GM21576 (cell line): ENCODE measurements around the gene PIP4P1.
"Not testable (repeated sequence)": the region's sequence is repeated elsewhere in the genome, so short reads cannot be mapped to it uniquely, and the experiment has no call there.

Source experiments
- ATAC-seq: cut with Tn5 transposase; IDR thresholded peaks from one replicate; pipeline ENCODE4 v1.9.1; 2021; ENCODE audit warnings: mild to moderate bottlenecking, moderate library complexity; ENCODE audit not compliant: unreplicated experiment

PIP4P1 gene

DNA sequence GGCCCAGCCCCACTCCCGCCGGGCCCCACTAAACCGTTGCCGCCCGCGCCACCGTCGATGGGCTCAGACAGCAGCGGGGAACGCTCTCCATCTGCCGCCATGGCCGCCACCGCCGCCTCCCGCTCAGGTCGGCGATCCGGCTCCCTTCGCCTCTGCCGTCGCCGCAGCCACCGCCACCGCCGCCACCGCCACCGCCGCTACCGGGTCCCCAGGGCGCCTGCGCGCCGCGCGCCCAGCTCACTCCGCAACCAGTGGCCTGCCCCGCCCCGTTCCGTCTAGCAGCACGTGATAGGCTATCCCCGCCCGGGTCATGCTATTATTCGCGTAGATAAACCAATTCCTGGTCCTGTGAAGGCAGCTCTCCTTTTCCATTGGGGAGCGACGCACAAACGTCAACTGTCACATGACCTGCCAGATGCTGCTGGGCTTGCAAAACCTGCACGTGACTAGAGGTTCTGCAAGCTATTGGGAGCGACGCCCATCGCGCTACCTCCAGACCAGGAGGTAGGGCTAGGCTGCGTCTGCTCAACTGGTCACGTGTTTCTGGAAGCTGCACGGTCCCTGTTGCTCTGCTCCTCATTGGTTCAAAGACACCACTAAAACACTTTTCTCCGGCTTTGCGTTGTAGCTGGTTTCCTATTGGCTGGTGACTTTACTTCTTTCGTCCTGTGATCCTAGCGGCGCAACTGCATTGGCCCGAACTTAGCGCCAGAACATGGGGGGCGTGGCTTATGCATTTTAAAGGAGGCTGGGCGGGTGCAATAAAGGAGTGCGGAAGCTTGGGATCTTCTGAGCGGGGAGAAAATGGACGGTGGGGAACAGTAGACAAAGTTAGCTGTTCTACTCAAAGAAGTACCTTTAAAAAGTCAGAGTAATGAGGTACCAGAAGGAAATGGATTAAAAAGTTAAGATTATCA lies at the start of gene PIP4P1:
PIP4P1 (minus strand) TSS at position 210 of the 917 bp plus-strand sequence; CDS start at position 101, 109 bp downstream.
- peak; percentile 88 for ATAC-seq

DNA sequence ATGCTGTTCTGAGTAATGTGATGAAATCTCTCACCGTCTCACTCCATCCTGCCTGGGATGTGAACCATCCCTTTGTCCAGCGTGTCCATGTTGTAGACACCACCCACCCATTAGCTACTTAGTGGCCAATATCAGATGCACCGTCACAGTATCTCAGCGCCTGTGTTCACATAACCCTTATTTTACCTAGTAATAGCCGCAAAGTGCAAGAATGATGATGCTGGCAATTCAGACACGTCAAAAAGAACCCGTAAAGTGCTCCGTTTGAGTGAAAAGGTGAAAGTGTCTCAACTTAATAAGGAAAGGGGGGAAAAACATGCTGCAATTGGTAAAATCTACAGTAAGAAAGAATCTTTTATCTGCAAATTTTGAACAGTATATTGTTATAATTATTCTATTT lies 47.1 kb upstream of the PIP4P1 start:
- no peak for ATAC-seq

DNA sequence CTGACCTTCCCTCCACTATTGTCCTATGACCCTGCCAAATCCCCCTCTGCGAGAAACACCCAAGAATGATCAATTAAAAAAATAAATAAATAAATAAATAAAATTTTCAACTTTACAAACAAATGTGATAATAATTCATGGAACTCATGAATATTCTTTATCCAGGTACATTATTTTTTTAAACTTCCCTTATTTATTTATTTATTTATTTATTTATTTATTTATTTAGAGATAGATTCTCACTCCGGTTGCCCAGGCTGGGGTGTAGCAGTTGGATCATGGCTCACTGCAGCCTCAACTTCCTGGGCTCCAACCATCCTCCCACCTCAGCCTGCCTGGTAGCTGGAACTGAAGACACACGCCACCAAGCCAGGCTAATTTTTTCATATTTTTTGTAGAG lies 46.3 kb upstream of the PIP4P1 start:
- ATAC-seq: not testable (repeated sequence)

DNA sequence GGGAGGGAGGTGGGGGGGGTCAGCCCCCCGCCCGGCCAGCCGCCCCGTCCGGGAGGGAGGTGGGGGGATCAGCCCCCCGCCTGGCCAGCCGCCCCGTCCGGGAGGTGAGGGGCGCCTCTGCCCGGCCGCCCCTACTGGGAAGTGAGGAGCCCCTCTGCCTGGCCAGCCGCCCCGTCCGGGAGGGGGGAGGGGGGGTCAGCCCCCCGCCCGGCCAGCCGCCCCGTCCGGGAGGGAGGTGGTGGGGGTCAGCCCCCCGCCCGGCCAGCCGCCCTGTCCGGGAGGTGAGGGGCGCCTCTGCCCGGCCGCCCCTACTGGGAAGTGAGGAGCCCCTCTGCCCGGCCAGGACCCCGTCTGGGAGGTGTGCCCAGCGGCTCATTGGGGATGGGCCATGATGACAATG lies 45.5 kb upstream of the PIP4P1 start:
- not testable (repeated sequence) for ATAC-seq

DNA sequence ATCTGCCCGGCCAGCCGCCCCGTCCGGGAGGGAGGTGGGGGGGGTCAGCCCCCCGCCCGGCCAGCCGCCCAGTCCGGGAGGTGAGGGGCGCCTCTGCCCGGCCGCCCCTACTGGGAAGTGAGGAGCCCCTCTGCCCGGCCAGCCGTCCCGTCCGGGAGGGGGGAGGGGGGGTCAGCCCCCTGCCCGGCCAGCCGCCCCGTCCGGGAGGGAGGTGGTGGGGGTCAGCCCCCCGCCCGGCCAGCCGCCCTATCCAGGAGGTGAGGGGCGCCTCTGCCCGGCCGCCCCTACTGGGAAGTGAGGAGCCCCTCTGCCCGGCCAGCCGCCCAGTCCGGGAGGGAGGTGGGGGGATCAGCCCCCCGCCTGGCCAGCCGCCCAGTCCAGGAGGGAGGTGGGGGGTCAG lies 45.0 kb upstream of the PIP4P1 start:
- ATAC-seq: not testable (repeated sequence)

DNA sequence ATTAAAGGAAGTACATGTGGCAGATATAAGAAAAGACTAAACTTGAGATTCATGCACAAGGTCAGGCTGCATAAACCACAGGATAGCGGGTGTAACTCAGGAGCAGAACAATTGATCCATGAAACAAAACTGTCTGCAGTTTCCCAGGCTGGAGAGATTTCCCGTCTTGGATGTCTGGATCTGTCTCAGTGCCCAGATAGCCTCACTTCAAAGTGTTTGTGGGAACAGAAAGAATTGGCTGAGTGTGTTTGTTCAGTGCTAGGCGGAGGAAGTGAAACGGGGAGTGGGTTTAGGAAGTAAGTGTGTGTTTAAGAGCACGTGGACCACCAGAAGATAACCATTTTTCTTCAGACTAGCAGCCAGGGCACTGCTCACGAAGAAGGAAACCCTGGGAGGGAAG lies 42.7 kb upstream of the PIP4P1 start:
- no peak for ATAC-seq

DNA sequence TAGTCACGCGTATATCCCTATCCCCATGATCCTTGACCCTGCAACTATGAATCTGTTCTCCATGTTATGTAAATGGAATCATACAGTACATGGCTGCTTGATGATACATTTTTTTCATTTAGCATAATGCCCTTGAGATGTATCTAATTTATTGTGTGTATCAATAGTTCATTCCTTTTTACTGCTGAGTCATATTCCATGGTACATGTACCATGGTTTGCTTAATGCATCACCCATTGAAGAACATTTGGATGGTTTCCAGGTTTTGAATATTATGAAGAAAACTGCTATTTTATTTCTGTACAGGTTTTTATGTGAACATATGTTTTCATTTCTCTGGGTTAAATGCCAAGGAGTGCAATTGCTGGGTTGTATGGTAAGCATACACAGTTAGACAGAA lies 40.1 kb upstream of the PIP4P1 start:
- ATAC-seq: no peak

DNA sequence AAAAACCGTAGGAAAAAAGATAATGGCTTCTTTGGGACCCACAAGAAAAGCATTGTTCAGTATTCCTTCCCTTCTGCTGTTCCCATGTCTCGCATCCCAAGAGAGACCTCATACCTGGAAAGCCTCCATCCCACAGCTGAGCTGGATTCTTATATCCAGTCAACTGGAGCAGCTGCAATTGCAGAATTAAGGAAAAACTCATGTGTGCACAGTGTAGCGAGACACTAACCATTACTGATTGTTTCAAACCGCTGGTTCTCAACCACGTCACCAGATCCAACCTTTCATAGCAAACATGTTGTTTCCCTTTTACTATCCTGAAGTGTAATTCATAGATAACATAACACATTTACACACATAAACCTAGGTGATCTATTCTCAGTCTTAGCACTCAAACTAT lies 38.6 kb upstream of the PIP4P1 start:
- ATAC-seq: no peak

DNA sequence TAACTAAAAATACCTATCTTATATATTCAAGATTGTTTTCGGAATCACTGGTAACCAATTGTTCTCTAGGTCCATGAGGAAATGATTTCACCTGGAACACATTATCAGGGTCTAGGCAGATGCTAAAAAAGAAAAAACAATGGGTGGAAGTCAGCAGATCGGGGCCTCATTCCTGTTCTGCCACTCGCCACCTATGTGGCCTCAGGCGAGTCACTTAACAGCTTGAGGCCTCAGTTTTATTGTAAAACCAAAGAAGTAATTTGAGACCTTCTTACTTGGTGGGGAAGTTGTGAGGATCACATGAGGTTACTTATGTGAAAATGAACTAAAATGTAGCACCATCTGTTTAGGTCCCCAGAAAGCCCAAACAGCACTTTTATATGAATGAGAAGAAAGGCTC lies 37.9 kb upstream of the PIP4P1 start:
- ATAC-seq: no peak

DNA sequence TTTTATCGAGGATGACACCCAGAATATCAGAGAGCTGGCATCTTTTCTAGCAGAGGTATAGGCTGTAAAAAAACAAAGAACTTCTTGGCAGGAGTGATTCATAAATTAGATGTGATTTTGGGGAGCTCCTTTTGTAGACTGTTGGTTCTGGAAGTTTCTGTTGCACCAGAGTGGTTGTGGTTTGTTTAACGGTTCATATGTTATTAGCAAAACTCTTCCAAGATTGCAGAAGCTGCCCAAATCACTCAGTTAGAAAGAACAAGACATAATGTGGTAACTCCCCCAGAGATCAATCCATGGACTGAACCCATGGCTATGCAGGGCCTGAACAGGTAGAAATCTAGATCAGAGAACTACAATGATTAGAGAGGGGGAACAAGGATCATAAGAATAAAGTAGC lies 37.4 kb upstream of the PIP4P1 start:
- no peak for ATAC-seq

DNA sequence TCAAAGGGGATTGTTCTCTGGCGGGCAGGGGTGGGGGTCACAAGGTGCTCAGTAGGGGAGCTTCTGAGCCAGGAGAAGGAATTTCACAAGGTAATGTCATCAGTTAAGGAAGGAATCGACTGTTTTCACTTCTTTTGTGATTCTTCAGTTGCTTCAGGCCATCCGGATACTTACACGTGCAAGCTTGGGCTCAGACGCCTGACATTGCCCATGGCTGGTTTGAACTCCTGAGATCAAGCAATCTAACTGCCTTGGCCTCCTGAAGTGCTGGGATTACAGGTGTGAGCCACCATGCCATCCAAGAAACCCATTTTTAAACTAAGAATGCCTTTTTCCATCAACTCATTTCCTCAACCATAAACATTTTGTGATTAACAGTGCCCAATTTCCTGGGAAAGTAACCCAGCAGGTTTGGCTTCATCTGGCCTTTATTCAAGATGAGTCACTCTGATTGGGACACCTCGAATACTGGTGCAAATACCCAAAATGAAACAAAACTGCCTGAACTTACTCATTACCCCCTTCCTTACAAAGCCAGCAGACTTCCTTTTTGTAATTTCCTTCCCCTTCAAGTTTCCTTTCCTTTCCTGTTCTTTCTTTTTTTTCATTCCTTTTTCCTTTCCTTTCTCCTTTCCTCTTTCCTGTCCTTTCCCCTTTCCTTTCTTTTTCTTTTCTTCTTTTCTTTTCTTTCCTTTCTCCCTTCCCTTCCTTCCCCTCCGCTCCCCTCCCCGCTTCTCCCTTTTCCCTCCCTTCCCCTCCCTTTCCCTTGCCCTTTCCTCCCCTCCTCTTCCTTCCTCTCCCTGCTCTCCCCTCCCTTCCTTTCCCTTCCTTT lies 33.9 kb upstream of the PIP4P1 start:
- no peak for ATAC-seq

DNA sequence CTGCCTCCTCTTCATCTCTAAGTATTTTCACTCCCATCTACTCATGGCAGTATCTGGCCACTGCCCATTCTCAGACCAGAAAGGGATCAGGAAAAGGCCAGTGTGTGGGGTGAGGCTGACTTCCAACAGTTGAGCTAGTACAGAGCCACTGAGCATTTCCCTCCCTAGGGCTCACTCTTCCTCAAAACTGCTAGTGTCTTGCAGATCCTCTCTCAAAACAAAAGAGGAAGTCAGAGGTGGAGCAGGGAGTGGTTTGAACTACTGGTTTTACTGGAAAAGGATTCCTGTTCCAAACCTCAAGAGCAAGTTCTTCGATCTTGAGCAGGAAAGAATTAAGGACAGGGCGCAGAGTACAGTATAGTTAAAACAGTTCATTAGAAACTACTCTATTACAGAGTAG lies 32.4 kb upstream of the PIP4P1 start:
- no peak for ATAC-seq

DNA sequence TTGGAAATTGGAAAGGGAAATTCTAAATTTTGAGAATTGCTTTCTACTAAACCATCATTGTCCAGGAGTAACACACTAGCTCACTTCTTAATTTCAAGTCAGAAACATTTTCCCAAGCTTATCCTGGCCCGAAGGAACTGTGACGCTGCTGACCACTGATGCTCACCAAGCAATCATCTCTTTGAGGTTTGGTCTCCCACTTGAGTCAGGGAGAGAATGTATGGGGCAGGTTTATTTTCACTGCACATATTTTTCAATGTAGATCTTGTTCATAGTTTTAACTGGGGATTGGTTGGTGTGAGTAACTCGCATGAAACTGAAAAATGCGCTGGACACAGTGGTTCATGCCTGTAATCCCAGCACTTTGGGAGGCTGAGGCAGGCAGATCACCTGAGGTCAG lies 31.3 kb upstream of the PIP4P1 start:
- ATAC-seq: no peak

DNA sequence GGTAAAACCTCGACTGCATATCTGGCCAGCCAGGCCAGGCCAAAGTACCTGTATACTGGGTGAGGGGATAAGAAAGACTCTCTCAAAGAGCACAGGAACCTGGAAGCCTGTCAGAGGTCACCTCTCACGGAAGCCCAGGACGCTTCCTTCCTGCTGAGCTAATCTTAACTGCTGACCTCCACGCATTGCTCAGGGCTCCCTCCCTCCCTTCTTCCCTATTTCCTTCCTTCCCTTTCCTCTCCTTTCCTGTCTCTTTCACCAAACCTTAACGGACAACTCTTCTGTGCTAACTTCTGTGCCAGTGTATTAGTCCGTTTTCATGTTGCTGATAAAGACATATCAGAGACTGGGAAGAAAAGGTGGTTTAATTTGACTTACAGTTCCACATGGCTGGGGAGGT lies 29.3 kb upstream of the PIP4P1 start:
- no peak for ATAC-seq

DNA sequence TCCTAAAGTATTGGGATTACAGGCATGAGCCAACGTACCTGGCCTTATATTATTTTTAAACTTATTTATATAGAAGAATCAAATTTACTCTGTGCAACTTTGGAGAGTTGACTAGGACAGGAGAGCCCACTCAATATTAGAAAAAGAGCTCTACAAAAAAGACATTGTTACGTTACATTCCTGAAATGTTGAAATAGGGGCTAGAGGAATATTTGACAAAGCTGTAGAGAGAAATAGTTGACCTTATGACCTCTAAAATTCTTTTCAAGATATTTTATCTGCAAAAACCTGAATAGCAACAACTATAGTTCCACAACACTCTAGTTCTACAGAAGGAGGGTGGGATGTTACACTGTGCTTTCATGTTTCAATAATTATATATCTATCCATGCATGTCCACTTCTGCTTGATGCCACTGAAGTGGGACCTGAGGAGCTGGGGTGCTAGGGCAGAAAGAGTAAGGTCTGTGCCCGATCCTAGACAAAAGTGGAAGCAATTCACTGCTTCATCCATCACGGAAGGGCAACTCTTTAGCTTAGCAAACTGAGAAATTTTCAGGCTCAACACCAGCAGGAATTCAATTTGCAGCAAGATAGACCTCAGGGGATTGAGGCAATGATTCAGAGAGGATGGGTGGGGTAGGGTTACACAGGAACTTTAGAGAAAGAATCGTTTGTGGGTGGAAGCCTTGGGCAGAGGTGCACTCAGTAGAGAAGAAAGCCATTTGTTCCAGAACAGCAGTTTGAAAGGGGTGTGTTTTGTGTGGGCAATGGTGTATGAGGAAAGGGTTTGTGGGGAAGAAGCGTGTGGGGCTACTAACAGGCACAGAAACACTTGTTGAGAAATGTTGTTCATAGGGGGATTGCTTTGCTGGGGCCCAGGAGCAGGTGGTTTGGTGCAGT lies 28.1 kb upstream of the PIP4P1 start:
- peak; percentile 34 for ATAC-seq

DNA sequence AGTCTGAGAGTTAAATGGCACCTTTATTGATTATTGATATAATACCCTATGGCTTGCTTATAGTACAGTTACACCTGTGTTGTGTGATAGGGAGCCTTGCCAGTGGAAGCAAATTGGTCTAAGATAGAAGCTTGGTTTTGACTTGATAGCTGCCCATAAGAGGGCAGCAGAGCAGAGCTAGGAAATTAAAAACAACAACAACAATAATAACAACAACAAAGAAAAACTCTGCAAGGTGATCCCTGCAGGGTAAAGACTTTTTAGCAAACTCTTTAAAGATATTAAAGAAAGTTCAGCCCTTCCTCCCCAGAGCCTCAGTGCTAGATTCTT lies 26.1 kb upstream of the PIP4P1 start:
- no peak for ATAC-seq

DNA sequence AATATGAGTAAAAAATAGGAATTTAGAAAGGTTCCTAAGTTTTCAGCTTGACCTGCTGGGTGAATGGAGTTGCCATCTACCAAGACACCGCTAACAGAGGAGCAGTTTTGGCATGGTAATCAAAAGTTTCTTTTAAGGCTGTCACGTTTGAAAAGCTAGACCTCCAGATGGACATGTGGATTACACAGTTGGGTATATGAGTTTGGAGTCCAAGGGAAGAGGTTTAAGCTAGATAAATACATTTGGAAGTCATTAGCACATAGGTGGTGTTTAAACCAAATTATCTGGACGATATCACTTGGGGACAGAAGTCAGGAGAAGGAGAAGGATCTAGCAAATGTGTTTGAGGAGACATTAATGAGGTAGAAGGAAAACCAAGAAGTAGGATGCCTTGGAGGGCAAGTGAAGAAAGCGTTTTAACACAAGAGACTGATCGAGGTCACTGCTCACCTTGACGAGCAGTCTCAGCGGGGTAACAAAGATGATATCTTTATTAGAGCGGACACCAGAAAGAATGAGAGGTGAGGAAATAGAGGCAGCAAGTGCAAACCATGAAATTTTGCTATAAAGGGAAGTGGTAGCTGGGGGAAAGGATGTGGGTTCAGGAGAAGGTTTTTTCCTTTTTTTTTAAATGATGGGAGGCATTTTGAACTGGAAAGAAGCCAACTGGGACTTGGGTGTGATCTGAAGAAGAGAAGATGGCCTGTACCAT lies 25.6 kb upstream of the PIP4P1 start:
- no peak for ATAC-seq

DNA sequence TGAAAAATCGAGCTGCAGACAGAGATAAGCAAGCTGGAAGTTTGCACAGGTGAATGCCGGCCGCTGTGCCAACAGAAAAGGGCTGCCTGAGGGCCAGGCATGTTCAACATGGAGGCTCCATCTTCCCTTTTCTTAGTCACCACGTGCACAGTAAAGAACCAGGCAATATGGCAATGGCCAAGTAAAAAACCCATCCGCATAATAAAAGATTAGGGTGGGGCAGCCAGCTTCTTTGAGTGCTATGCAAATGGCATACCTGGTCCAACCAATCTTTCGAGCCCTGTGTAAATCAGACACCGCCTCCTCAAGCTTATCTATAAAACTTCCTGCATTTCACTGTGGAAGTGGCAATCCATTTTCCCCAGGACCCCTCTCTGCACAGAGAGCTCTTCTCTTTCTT lies 24.7 kb upstream of the PIP4P1 start:
- no peak for ATAC-seq

DNA sequence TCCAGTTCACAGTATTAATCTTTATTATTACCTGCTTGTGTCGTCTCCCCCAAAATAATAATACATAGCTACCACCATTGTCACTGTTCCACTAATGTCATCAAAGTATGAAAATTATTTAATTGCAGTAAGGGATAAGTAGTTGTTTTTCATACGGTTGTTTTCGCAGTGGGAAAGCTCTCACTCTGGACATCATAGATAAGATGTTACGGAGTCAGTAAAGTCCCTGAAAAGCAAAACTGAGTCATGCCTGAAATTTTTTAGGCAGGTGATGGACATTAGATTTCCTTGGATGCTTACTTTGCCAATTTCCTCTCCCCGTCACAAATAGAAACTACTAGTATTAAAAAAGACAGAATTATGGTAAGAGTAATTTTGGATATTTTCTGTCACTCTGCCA lies 21.1 kb upstream of the PIP4P1 start:
- ATAC-seq: no peak

DNA sequence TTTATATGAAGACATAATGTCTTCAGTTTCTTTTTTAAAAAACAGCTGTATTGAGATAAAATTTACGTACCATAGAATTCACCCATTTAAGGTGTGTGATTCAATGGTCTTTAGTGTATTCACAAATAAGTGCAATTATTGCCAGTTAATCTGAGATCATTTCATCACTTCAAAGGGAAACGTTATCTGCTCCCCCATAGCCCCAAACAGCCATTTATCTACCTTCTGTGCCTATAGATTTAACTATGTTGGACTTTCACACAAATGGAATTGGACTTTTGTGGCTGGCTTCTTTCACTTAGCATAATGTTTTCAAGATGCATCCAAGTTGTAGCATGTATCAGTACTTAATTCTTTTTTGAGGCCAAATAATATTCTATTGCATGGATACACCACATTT lies 17.7 kb upstream of the PIP4P1 start:
- no peak for ATAC-seq
